SK-N-SH (cell line): ENCODE measurements around the gene PRR12. TPM values are rescaled to one million over a fixed set of nuclear protein-coding genes. Genes with fewer than 3 reads are reported as not detected.

Experiments
- CTCF ChIA-PET: fragments of 300-600, 350-600 bp; formaldehyde crosslinking; extraction: SDS; loops from one replicate; lab custom pipeline; 2021; lab: Yijun Ruan, JAX
- POLR2A ChIA-PET: fragments of 350-600 bp; sonication (Branson Sonifier 250); formaldehyde crosslinking; extraction: SDS; loops from one replicate; lab custom pipeline; 2020; ENCODE audit warnings: antibody characterized with exemption, inconsistent platforms; lab: Yijun Ruan, JAX
- DNase-seq: peaks from one replicate; pipeline ENCODE4 v3.0.0; 2012
- H2AFZ ChIP-seq: fragments of 200-600 bp; sonication (generic); 2 replicates; pipeline ENCODE4 v1.8.1; 2016; ENCODE audit warnings: antibody characterized with exemption, mild to moderate bottlenecking, low read depth
- H3F3A ChIP-seq: fragments of 200-600 bp; sonication (generic); replicated peaks from 2 replicates; pipeline ENCODE3; 2016; ENCODE audit warnings: antibody characterized with exemption, mild to moderate bottlenecking; ENCODE audit not compliant: insufficient read depth
- H3K27ac ChIP-seq, 2 experiments: fragments of 200-500 bp in 1 of 2; fragments of 200-600 bp in 1 of 2; sonication (Bioruptor generic) in 1 of 2; sonication (generic), shearing (Covaris generic) in 1 of 2; 2 replicates each; pipeline versions ENCODE4 v1.5.1 to v1.6.1; 2014 to 2016; ENCODE audit warnings: low read depth in 2 of 2, inconsistent platforms in 1 of 2, low read length in 1 of 2, mild to moderate bottlenecking in 1 of 2, mixed read lengths in 1 of 2
- H3K27me3 ChIP-seq: fragments of 200-600 bp; sonication (generic), shearing (Covaris generic); 2 replicates; pipeline ENCODE4 v1.6.1; 2016; ENCODE audit warnings: mixed run types; ENCODE audit not compliant: insufficient read depth
- H3K36me3 ChIP-seq, 2 experiments: fragments of 200-500 bp in 1 of 2; fragments of 200-600 bp in 1 of 2; sonication (Bioruptor generic) in 1 of 2; sonication (generic) in 1 of 2; replicated peaks in 1 of 2; 2 replicates each; pipeline versions ENCODE3 to v1.5.1; 2014 to 2016; ENCODE audit warnings: low read length in 1 of 2, mild to moderate bottlenecking in 1 of 2; ENCODE audit not compliant: insufficient read depth in 2 of 2, control insufficient read depth in 1 of 2
- H3K4me1 ChIP-seq, 2 experiments: fragments of 200-500 bp in 1 of 2; fragments of 200-600 bp in 1 of 2; sonication (Bioruptor generic) in 1 of 2; sonication (generic), shearing (Covaris generic) in 1 of 2; 2 replicates each; pipeline versions ENCODE4 v1.5.1 to v1.6.1; 2014 to 2016; ENCODE audit warnings: low read depth in 1 of 2, low read length in 1 of 2, mixed run types in 1 of 2; ENCODE audit not compliant: insufficient read depth in 2 of 2, control insufficient read depth in 1 of 2
- H3K4me2 ChIP-seq: fragments of 200-600 bp; sonication (generic), shearing (Covaris generic); 2 replicates; pipeline ENCODE4 v1.6.1; 2017; ENCODE audit warnings: mixed run types
- H3K4me3 ChIP-seq, 2 experiments: fragments of 200-500 bp in 1 of 2; fragments of 200-600 bp in 1 of 2; sonication (Bioruptor generic) in 1 of 2; sonication (generic), shearing (Covaris generic) in 1 of 2; 2 replicates each; pipeline versions ENCODE4 v1.5.1 to v1.8.1; 2014 to 2016; ENCODE audit warnings: low read depth in 2 of 2, inconsistent platforms in 1 of 2, low read length in 1 of 2, mild to moderate bottlenecking in 1 of 2, mixed read lengths in 1 of 2, moderate library complexity in 1 of 2
- H3K79me2 ChIP-seq: fragments of 200-600 bp; sonication (generic); 2 replicates; pipeline ENCODE4 v1.8.1; 2017; ENCODE audit warnings: mild to moderate bottlenecking; ENCODE audit not compliant: insufficient read depth
- H3K9ac ChIP-seq: fragments of 200-600 bp; sonication (generic); 2 replicates; pipeline ENCODE4 v1.6.1; 2017; ENCODE audit warnings: mixed run types
- H3K9me2 ChIP-seq: fragments of 200-600 bp; sonication (generic); 2 replicates; pipeline ENCODE4 v1.6.1; 2017; ENCODE audit warnings: mixed run types
- H3K9me3 ChIP-seq: fragments of 200-600 bp; sonication (generic); 2 replicates; pipeline ENCODE4 v1.6.1; 2017; ENCODE audit warnings: mixed run types, mild to moderate bottlenecking, moderate library complexity
- H4K20me1 ChIP-seq: fragments of 200-600 bp; sonication (generic); 2 replicates; pipeline ENCODE4 v1.6.1; 2017; ENCODE audit warnings: mild to moderate bottlenecking, mixed run types; ENCODE audit not compliant: insufficient read depth
- EP300 ChIP-seq, 2 experiments: IDR thresholded peaks; 2 replicates each; pipeline versions ENCODE4 v1.4.0 to v1.6.1; 2012; ENCODE audit warnings: borderline replicate concordance in 1 of 2, low read depth in 1 of 2, low read length in 1 of 2
- EZH2phosphoT487 ChIP-seq: fragments of 200-600 bp; sonication (generic); IDR thresholded peaks from 2 replicates; pipeline ENCODE4 v1.6.1; 2017; ENCODE audit warnings: low read depth, mixed run types, mild to moderate bottlenecking, antibody characterized with exemption, moderate library complexity, borderline replicate concordance
- FOXM1 ChIP-seq: IDR thresholded peaks from 2 replicates; pipeline ENCODE4 v1.4.0; 2012; ENCODE audit warnings: low read depth, mild to moderate bottlenecking
- GABPA ChIP-seq: IDR thresholded peaks from 2 replicates; pipeline ENCODE4 v1.4.0; 2012; ENCODE audit warnings: low read depth, mild to moderate bottlenecking
- GATA2 ChIP-seq: sonication (generic); formaldehyde crosslinking; IDR thresholded peaks from 2 replicates; pipeline ENCODE4 v1.5.0; 2020; ENCODE audit warnings: mild to moderate bottlenecking, missing genetic modification reagents
- MEF2A ChIP-seq: IDR thresholded peaks from 2 replicates; pipeline ENCODE4 v1.4.0; 2012; ENCODE audit warnings: low read depth, borderline replicate concordance
- RXRA ChIP-seq: IDR thresholded peaks from 2 replicates; pipeline ENCODE4 v1.4.0; 2012; ENCODE audit warnings: low read depth, mild to moderate bottlenecking, borderline replicate concordance
- SIN3A ChIP-seq: IDR thresholded peaks from 2 replicates; pipeline ENCODE4 v1.6.1; 2012; ENCODE audit warnings: low read depth, mild to moderate bottlenecking, low read length, moderate library complexity, borderline replicate concordance
- SMC3 ChIP-seq: IDR thresholded peaks from 2 replicates; pipeline ENCODE4 v1.6.1; 2012; ENCODE audit warnings: low read depth, low read length, improper control_type of control experiment
- TCF12 ChIP-seq: IDR thresholded peaks from 2 replicates; pipeline ENCODE4 v1.4.0; 2012
- WGBS: methylation state at CpG from one replicate; pipeline ENCODE4 v1.1.6; 2017; ENCODE audit warnings: low lambda C conversion rate; 5-methylcytosine and 5-hydroxymethylcytosine counted together
- polyA plus RNA-seq, 3 experiments: library from polyadenylated mRNA; depleted of rRNA; stranded (reverse); fragments of >200 nt; gene quantifications; 2 replicates each; pipeline ENCODE4 v1.2.3, GENCODE V29; 2012
- TF ChIP-seq, protein P1 (sequence below): IDR thresholded peaks from 2 replicates; pipeline ENCODE4 v1.4.0; 2012; ENCODE audit warnings: low read depth
- TF ChIP-seq, protein P2 (sequence below): IDR thresholded peaks from 2 replicates; pipeline ENCODE4 v1.4.0; 2012; ENCODE audit warnings: low read depth, borderline replicate concordance
- TF ChIP-seq, protein P3 (sequence below): IDR thresholded peaks from 2 replicates; pipeline ENCODE4 v1.6.1; 2012; ENCODE audit warnings: mild to moderate bottlenecking, low read depth, low read length, moderate library complexity
- TF ChIP-seq, protein P4 (sequence below): fragments of 200-600 bp; sonication (generic); IDR thresholded peaks from 2 replicates; pipeline ENCODE4 v1.6.1; 2017; ENCODE audit warnings: antibody characterized with exemption, mild to moderate bottlenecking, moderate library complexity

PRR12 gene
- polyA plus RNA-seq, 1 of the 3 experiments (the other 2 are of a cell fraction) = 1.7 TPM

DNA sequence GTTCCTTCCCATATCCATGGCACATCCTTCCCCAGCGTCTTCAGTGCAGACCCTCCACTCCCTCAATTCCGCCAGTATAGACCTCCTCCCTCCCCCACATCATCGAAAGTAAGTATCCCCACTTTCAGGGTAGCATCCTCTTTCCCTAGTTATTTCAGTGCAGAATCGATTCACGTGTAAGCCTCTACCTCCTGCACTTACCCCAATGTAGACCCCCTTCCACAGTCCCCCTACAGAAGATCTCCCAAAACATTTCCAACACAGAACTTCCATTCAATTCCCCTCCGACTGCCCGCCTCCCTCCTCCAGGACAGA, 74.0 kb downstream of the PRR12 start:
- Histone ChIP-seq H4K20me1 (no peaks in the 10 kb centered on the region), H3K9me3 (no peaks in the 10 kb centered on the region), H3F3A (peaks cover 25% of the 10 kb centered on the region), H2AFZ (peak overlapping the region; percentile 93; the same call in 1 of the 2 replicates), H3K4me2 (peak overlapping the region; percentile 97), H3K27me3 (no peaks in the 10 kb centered on the region), H3K4me3 (peak overlapping the region; percentile 73 to 97), H3K9ac (peak overlapping the region; percentile 90), H3K36me3 (peaks cover 8 to 25% of the 10 kb centered on the region in 2 experiments), H3K4me1 (peaks cover 9 to 15% of the 10 kb centered on the region in 2 experiments; a peak in 3 of 4 replicates), H3K27ac (peak overlapping the region; percentile 76 to 96), H3K9me2 (no peaks in the 10 kb centered on the region), H3K79me2 (peaks cover 30% of the 10 kb centered on the region)
- 2% methylated on average over 7 of the region's 7 CpGs for WGBS
- POLR2A ChIA-PET = interaction anchor here (0.5 to 2.2 kb wide), 7 partner anchors 9 to 72 kb away, joined by 3 to 15 read pairs (median 5); partner anchors contain the start of genes PRMT1 and RRAS
- no peak for DNase-seq
- CTCF ChIA-PET = interaction anchor here (0.8 to 9.4 kb wide), 5 partner anchors 11 to 23 kb away, joined by 3 to 78 read pairs (median 4); partner anchors contain the start of genes PRMT1 and SCAF1
- no peak for TF ChIP-seq SMC3
- TF ChIP-seq, protein P1, sequence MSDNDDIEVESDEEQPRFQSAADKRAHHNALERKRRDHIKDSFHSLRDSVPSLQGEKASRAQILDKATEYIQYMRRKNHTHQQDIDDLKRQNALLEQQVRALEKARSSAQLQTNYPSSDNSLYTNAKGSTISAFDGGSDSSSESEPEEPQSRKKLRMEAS = no peak
- TF ChIP-seq, protein P2, sequence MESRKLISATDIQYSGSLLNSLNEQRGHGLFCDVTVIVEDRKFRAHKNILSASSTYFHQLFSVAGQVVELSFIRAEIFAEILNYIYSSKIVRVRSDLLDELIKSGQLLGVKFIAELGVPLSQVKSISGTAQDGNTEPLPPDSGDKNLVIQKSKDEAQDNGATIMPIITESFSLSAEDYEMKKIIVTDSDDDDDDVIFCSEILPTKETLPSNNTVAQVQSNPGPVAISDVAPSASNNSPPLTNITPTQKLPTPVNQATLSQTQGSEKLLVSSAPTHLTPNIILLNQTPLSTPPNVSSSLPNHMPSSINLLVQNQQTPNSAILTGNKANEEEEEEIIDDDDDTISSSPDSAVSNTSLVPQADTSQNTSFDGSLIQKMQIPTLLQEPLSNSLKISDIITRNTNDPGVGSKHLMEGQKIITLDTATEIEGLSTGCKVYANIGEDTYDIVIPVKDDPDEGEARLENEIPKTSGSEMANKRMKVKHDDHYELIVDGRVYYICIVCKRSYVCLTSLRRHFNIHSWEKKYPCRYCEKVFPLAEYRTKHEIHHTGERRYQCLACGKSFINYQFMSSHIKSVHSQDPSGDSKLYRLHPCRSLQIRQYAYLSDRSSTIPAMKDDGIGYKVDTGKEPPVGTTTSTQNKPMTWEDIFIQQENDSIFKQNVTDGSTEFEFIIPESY = no peak
- TF ChIP-seq, protein P3, sequence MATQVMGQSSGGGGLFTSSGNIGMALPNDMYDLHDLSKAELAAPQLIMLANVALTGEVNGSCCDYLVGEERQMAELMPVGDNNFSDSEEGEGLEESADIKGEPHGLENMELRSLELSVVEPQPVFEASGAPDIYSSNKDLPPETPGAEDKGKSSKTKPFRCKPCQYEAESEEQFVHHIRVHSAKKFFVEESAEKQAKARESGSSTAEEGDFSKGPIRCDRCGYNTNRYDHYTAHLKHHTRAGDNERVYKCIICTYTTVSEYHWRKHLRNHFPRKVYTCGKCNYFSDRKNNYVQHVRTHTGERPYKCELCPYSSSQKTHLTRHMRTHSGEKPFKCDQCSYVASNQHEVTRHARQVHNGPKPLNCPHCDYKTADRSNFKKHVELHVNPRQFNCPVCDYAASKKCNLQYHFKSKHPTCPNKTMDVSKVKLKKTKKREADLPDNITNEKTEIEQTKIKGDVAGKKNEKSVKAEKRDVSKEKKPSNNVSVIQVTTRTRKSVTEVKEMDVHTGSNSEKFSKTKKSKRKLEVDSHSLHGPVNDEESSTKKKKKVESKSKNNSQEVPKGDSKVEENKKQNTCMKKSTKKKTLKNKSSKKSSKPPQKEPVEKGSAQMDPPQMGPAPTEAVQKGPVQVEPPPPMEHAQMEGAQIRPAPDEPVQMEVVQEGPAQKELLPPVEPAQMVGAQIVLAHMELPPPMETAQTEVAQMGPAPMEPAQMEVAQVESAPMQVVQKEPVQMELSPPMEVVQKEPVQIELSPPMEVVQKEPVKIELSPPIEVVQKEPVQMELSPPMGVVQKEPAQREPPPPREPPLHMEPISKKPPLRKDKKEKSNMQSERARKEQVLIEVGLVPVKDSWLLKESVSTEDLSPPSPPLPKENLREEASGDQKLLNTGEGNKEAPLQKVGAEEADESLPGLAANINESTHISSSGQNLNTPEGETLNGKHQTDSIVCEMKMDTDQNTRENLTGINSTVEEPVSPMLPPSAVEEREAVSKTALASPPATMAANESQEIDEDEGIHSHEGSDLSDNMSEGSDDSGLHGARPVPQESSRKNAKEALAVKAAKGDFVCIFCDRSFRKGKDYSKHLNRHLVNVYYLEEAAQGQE = no peak
- no peak for TF ChIP-seq GABPA
- TF ChIP-seq, protein P4, sequence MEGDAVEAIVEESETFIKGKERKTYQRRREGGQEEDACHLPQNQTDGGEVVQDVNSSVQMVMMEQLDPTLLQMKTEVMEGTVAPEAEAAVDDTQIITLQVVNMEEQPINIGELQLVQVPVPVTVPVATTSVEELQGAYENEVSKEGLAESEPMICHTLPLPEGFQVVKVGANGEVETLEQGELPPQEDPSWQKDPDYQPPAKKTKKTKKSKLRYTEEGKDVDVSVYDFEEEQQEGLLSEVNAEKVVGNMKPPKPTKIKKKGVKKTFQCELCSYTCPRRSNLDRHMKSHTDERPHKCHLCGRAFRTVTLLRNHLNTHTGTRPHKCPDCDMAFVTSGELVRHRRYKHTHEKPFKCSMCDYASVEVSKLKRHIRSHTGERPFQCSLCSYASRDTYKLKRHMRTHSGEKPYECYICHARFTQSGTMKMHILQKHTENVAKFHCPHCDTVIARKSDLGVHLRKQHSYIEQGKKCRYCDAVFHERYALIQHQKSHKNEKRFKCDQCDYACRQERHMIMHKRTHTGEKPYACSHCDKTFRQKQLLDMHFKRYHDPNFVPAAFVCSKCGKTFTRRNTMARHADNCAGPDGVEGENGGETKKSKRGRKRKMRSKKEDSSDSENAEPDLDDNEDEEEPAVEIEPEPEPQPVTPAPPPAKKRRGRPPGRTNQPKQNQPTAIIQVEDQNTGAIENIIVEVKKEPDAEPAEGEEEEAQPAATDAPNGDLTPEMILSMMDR = no peak
- TF ChIP-seq TCF12 = no peak
- TF ChIP-seq EP300 (IDR thresholded peaks at IDR 0.05; ENCODE audit: borderline replicate concordance in 1 of 2, low read depth in 1 of 2, low read length in 1 of 2) = no peak
- no peak for TF ChIP-seq GATA2
- no peak for TF ChIP-seq FOXM1
- TF ChIP-seq EZH2phosphoT487 = no peak
- TF ChIP-seq SIN3A = no peak
- TF ChIP-seq RXRA = no peak
- no peak for TF ChIP-seq MEF2A
